GM19452 (cell line): Measurements from ENCODE around the gene TOMM40L.
A peak's percentile ranks its signal among the peaks of the same experiment; 100 is the strongest.

Source experiments
- ATAC-seq: cut with Tn5 transposase; IDR thresholded peaks from one replicate; pipeline ENCODE4 v1.9.1; 2021; ENCODE audit not compliant: unreplicated experiment

TOMM40L gene

GRCh38 chr1:161225534-161226319, at the start of gene TOMM40L:
Gene TOMM40L, plus strand, starts transcription at chr1:161226060. Its CDS starts 430 bp downstream, at chr1:161226490.
- peak; percentile 93 for ATAC-seq

GRCh38 chr1:161176468-161177111, 49.3 kb upstream of the TOMM40L start:
- ATAC-seq, result no peak

DNA sequence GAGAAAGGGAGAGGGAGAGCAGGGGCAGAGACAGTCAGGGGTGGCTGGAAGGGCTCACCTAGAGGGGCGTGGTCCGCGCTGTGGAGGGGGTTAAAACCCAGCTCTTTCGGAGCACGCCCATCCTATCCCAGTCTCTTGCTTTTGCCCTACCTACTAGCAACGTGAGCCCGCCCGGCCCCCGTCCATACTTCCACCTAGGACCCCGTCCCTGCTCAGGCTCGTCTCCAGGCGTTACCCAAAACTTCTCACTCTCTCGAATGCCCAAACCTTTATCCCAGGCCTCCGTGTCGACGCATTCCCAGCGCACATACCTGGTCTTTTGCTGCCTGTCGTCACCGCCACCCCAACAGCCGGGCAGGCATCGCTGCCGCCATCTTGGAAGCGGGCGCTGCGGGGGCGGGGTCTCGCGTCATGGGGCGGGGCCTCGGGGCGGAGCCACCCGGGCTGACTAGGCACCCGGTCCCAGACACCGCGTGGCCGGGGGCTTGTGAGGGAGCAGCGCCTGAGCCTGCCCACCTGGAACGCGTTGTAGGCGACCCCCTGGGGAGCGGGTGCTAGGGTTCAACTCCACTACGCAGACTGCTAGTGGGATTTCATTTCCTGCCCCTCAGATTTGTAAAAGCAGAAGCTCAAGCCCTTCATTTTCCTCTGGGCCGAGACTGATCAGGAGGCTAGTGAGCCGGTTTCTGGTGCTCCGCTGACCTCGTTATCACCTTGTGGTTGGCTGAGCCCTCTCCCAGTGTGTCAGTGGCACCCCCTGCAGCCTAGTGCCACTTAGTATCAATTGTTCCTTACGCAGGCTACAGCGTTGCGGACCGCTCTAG, 48.5 kb upstream of the TOMM40L start, which contains the start of gene B4GALT3:
Gene B4GALT3, minus strand, starts transcription at position 396 of the 824 bp plus-strand sequence. CDS start 1,447 bp downstream, outside the sequence.
- ATAC-seq, result peak; percentile 76

- ATAC-seq, result no peak
Observed at GRCh38 chr1:161177936-161178244, 48.0 kb upstream of the TOMM40L start.

GRCh38 chr1:161179698-161180097, 46.2 kb upstream of the TOMM40L start:
- no peak for ATAC-seq

DNA sequence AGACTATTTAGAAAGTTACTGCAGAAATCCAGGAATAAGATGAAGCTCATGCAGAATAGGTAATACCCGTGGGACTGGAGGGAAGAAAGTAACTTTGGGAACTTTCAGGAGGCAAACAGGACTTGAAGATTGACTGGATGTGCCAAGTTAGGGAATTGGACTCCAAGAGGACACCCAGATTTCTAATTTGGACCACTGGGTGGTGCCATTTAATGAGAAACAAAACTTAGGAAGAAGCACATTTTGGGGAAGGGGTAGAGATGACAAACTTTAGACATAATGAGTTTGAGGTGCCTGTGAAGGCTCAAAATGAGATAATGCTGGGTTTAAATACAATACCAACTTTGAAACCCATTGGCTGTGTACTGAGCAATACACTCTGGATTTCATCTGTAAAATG, 45.2 kb upstream of the TOMM40L start:
- ATAC-seq, result no peak

GRCh38 chr1:161182214-161182613, 43.6 kb upstream of the TOMM40L start:
- no peak for ATAC-seq

DNA sequence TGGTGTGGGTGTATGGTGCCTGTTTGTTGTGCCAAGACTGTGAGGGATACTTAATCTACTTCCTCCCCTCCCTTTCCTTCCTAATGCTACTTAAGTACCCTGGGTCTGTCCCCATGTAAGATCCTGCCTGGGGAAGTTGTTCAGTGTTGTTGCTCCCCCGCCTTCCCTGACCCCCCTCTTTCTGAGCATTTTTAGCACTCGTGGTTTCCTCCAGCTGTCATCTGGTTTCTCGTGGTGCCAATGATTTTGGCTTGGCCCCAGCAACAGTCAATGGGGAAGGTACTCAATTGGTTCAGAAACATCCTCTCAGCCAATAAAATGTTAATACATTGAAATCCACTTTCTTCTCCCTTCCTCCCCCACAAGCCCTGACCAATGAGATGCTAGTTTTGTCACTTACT, 40.6 kb upstream of the TOMM40L start:
- peak; percentile 55 for ATAC-seq

- ATAC-seq, result peak; percentile 13
Observed at GRCh38 chr1:161185732-161186311, 40.0 kb upstream of the TOMM40L start.

GRCh38 chr1:161187311-161187710, 38.5 kb upstream of the TOMM40L start:
- ATAC-seq, result no peak

DNA sequence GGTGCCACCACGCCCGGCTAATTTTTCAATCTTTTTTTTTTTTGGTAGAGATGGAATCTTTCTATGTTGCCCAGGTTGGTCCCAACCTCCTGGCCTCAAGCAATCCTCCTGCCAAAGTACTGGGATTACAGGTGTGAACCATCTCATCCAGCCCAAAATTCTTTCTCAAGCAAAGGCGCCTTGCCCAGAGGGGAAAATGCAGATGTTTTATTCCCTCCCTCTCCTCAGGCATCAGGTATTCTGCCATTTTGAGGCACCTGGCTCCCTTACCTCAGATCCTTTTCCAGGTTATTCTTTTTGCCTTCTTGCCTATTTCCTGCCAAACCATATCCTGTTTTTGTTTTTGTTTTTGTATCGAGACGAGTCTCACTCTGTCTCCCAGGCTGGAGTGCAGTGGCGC, 37.5 kb upstream of the TOMM40L start:
- ATAC-seq, result no peak

DNA sequence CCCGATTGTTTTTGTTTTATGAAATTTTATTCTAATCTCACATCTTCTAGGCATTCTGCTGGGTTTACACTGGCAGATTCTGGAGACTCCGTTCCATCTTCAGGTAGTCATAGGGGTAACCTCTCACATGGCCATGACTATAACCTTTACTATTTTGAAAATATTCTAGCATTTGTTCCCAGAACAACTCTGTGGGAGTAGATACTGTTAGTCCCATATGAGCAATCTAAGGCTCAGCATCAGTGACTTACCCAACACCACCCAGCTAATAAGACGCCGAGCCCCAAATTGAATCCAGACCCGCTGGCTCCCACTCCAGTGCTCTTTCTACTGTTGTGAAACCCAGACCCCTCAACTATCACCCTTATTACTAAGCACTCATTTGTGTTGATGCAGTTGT, 36.8 kb upstream of the TOMM40L start:
- no peak for ATAC-seq

- no peak for ATAC-seq
Observed at GRCh38 chr1:161190962-161191521, 34.8 kb upstream of the TOMM40L start.

- no peak for ATAC-seq
Observed at GRCh38 chr1:161191971-161192370, 33.9 kb upstream of the TOMM40L start.

DNA sequence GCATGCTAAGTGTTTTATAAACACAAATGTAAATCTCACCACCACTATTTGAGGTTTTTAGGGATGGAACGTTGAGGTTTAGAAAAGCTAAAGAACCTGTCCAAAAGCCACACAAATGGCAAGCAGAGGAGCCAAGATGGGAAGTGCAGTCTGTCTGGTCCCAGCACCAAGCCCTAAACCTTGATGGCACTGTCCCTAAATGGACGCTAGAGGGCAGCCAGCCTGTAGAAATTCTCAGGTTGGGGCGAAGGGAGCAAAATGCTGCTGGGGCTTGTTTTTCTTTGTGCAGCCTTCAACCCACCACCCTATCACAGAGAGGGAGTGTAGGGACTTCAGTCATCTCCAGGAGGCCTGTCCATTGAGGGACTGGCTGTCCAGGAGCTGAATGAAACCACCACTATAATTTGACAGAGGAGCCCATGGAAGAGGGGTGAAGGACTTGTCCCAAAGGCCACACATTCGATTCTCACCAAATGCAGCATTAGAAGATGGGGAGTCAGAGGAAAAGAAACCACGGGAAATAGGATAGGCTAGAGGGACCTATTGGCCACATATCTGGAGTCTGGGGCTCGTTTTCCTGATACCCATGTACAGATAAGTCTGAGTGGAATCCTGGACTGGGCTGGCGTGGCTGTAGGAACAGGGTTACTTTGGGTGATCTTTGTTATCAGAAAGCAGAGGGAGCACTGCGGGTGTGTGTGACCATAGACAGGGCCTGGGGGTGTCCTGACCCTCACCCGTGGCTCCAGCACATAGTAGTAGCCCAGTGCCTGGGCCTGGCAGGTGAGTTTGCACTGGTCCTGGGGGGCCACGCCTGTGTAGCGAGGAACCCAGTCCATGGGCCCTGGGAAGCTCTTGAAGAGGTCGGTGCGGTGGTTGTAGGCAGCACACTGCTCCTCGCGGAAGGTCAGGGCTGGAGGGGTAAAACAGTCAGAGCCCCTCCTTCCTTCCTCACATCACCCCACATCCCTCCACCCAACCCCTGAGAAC, 33.1 kb upstream of the TOMM40L start:
- ATAC-seq, result peak; percentile 57

DNA sequence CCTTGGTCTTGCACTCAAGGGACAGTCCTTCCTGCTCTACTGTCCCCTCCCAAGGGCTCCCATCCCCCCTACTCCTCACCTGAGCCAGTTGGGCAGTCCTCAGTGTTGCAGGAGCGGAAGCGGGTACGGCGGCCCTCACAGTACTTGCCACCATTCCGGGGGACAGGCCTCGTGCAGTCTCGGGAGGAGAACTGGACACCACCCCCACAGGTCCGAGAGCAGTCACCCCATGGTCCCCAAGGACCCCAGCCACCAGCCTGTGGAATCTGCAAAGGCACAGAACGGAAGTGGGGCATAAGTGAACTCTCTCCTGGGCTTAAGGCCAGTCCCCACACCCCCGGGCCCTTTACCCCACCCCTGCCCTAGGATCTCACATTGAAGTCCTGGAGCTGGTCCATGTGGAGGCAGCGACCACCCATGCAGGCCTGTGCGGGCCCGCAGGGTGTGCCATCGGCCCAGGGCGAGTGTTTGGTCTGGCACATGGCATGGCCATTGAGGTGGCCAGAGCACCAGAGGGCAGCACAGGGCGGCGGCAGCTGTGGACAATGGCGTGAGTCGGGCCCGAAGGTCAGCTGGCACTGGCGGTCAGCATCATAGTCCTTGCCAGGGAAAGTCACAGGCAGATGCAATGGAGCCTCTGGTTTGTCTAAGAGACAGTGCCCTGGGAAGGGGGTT, 32.2 kb upstream of the TOMM40L start:
- no peak for ATAC-seq

- ATAC-seq, result no peak
Observed at GRCh38 chr1:161195171-161195570, 30.7 kb upstream of the TOMM40L start.

DNA sequence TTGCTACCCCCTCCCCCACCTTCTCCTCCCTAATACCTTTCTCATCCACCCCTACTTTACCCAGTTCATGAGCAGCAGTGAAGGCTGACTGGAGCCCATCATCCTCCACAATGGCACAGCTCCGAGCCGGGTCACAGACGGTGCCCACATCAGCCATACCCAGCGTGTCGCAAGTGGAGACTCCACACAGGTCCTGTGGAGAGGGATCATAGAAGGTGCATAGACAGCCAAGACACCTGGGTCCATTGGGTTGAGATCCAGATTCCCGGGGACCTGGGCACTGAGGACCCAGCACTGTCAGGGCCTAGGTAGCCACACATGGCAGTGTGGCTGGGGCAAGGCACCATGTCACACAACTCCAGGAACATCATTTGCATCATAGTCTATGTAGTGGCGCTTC, 29.7 kb upstream of the TOMM40L start:
- ATAC-seq, result no peak
